Right forelimb (tissue), 1 donor: ENCODE data around the gene TGFBR3.

Experiments used
- DNase-seq: peaks from one replicate; pipeline ENCODE4 v3.0.0-alpha.2; 2018

Gene TGFBR3

DNA sequence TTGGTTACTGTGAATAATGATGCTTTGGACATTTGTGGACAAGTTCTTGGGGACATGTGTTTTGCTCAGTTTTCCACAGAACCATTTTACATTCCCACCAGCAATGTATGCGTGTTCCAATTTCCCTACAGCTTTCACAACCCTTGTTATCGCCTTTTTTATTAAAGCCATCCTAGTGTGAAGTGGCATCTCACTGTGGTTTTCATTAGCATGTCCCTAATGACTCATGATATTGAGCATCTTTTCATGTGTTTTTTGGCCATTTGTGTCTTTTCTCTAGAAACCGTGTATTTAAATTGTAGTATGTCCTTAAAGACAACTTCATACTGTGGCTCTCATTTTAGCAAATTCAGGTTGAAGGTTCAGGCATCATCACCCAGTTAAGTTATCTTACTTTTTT lies 132.1 kb downstream of the TGFBR3 start:
- no peak for DNase-seq

DNA sequence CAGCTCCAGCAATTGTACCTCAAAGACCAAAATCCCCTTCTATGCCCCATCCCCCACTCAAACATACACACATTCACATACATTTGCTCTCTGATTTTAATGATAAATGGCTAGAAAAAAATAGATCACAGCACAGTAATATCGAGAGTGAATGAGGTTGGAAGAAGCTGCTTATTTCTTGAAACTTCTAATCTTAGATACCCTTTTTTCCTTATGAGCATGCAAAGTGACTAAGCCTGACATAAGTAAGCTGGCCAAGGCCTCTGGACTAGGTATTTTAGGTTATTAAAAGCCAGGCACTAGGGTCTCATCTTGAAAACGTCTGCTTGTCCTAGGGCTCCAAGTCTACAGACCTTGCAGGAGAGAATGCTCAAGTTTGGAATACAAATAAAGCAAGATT lies 133.6 kb downstream of the TGFBR3 start:
- DNase-seq: no peak

DNA sequence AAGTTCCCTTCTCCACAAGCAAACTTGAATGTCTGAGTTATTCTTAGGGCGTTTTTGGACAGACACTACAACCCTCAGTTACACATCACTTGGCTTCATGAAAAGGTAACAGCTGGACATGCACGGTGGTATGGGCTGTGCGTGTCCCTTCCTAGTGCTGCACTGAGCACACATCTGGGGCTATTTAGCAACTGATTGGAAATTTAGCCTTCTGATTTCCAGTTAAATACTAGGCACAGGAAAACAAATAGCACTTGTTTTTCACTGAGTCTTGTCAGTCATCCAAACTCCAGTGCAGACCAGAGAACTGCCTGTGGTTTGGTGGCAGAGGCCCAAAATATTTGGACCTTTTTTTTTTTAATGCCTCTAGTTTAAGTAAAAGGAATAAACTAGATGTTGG lies 134.7 kb downstream of the TGFBR3 start:
- no peak for DNase-seq

DNA sequence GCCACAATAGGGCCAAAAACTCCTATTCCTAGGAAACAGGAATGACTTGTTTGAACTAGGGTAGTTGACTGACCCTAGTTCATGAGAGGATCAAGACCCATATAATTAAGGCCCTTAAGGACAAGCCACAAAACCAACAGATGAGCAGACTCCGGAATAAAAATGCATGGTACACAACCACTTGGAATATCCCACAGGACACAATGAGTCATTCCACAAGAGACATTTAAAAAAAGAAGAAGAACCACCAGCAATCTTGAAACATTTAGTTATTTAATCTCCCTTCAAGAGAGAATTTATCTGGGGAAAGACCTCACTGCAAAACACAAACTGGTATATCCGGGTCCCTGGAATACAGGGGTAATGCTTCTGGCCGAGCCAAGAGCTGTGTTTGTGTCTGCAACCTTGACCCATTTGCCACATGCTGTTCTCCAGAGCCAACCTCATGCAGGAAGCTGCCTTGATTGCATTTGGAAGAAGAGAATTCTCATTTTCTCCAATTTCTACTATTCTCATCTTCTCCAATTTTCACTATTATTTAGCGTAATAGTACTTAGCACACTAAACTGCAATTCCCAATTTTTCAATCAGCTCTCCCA lies 135.5 kb downstream of the TGFBR3 start:
- no peak for DNase-seq

DNA sequence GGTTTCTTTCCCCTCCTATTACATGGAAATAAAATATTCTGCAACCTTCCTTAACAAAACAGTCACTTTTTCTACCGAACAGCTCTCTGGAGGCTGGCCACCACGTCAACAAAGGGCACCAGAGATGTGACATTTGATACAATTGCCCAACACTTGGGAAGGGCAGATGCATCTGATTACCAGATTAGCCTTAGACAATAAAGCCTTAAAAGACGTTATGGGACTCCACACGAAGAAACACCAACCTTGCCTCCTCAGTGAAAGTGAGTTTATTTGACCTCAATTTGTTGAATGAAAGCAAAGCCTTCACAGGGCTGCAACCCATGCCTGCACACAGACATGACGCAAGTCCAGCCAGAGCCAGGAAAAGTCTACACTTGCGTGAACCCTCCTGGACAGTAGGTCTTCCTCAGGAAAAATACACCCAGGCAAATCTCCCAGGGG lies 136.1 kb downstream of the TGFBR3 start:
- no peak for DNase-seq

DNA sequence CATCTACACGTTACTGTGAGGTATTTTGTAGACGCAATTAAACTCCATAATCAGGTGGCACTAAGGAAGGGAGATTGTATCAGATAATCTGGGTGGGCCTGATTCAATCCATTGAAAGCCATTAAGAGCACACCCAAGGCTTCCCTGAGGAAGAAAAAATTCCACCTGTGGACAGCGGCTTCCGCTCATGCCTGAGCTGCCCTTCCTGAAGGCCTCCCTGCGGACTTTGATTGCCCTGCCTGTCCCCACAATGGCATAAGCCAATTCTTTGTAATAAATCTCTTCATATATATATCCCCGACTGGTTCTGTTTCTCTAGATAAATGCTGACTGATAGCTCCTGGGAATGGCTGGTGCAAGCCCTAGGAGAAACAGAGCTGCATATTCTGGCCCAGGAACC lies 138.3 kb downstream of the TGFBR3 start:
- DNase-seq: no peak

DNA sequence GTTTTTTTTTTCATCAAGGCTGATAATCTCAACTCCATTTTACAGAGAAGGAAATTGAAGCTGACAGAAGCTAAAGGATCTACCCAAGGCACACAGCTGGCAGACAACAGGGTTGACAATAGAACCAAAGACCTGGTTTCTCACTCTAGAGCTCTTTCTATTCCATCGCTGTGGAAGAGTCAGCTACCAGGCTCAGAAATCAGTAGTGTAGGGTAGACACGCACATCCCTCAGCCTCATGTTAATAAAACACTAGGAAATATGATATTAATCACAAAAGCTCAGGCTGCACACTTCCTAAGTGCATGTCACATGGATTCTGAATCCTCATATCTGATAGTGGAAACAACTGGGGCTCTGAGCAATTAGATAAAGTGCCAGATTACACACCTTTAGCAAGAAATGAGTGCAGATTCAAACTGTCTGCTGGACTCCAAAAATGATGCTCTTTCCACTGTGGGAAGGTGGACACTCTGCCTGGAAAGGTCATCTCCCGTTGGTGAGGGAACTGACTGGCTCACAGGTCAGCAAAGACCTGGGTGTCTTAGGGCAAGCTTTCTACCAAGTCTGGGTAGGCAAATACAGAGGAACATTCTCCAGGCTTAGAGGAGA lies 139.1 kb downstream of the TGFBR3 start:
- DNase-seq: no peak

DNA sequence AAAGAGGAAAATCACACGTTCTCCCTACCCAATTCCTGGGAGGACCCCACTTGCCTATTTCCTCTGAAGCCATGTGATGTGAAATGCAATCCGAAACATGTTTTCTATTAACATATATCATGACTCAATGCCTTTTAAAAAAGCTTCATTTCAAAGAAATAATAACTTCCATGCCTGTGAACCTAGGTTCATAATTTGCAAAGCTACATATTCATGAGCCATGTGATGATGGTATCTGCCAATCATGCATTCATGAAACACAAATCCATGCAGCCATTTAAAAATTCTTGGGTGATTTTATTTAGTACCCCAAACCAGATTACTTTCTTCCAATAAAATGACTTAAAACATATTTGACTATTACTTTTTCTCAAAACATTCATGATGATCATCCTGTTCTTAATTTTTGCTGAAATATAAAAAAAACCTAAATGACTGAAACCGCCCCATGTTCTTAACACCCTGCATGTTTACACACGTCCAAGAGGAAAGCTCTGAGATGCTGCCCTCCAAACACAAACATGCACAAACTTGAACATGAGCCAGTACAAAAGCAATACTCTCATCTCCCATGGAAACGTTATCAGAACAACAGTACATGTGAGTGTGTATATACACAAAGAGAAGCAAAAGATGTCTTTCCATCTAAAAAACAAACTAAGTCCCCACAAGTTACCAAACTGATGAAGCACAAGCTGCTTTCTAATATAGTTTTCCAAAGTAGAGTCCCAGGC lies 140.1 kb downstream of the TGFBR3 start:
- DNase-seq: no peak

DNA sequence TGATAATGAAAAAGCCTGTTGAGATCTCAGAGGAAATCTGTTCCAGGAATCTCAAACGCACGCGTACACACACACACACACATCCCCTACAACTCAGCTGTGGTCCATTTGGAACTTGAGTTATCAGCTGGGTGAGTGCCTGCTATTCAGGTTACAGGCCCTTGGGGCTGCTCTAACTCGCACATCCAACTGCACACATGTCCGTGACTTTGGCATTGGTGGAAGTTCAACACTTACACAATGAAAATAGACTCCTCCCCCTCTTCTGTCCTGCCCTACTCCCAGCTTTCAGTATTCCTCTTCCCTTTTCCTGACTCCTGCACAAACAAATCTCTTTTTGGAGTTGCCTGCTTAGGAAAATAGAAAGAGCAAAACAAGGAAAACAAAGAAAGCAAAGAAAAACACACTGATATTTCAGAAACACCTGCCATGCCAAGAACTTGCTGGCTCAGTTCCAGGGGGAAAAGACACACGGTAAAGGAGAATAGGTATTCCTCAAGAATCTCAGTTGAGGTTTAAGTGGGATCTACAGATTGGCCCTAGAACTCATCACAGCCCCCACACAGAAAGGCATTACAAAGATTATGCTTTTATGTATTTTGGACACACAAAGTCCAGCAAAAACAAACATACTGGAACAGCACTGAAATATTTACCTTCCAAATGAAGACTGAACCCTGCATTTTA lies 140.9 kb downstream of the TGFBR3 start:
- DNase-seq: peak; percentile 65

DNA sequence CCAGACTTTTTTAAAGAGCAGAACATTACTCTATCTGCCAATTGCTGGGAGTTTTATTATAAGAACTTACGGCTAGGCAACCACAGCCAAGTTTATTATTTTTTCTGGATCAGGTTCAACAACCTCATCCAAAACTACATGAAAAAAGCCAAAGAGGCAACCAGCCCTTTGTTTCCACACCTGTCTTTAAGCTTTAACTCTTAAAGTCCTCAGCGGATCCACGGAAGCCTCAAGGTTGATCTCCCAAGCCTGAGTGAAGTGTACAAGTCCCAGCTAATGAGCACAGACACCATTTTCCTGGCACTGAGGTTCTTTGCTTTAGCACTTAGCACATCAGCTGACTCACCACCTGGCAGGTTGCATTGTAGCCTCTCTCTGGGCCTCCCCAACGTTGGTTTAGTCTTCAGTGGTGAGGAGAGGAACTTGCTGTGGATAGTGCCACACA lies 143.1 kb downstream of the TGFBR3 start:
- DNase-seq: peak; percentile 61

DNA sequence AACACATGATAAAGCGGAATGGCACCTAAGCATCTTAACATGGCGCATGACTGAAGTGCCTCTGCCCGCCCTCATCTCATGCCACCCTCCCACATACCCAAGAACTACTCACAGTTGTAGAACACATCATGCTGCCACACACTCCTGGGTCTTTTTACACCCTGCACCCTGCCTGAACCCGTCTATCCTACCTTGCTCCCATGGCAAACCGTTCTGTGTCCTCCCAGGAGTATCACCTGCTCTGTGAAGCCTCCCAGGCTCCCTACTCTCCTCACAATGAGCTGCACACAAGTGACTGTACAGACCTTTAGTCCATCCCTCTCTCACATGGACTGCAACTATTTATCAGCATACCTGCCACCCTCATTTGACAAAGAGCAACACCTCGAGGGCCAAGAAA lies 144.0 kb downstream of the TGFBR3 start:
- no peak for DNase-seq

DNA sequence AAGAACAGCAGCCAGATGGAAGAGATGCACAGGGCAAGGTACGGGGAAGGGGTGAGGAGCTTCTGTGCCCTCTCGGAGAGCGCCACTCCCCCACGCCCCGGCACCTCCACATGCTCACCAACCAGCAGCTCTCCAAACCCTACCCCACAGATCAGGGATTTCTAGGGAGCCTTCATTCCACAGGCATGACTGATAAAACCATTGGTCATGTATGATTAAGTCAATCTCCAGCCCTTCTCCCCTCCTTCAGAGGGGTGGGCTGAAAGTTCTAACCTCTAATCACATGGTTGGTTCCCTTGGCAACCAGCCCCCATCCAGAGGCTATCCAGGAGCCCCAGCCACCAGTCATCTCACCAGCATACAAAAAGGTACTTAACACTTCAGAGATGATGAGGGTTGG lies 144.7 kb downstream of the TGFBR3 start:
- DNase-seq: no peak

DNA sequence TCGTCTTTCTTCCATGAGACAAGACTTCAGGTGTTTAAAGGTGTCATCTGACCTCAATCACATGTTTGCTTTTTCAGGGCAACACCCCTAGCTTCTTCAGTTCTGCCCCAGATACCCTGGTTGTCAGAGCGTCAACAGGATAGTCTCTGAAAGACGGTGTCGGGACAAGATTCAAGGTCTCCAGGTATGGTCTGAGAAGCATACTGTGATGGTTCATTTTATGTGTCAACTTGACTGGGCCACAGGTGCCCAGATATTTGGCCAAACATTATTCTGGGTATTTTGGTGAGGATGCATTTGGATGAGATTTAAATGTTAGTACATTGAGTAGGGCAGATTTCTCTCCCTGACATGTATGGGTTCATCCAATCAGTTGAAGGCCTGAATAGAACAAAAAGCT lies 148.3 kb downstream of the TGFBR3 start:
- DNase-seq: no peak

DNA sequence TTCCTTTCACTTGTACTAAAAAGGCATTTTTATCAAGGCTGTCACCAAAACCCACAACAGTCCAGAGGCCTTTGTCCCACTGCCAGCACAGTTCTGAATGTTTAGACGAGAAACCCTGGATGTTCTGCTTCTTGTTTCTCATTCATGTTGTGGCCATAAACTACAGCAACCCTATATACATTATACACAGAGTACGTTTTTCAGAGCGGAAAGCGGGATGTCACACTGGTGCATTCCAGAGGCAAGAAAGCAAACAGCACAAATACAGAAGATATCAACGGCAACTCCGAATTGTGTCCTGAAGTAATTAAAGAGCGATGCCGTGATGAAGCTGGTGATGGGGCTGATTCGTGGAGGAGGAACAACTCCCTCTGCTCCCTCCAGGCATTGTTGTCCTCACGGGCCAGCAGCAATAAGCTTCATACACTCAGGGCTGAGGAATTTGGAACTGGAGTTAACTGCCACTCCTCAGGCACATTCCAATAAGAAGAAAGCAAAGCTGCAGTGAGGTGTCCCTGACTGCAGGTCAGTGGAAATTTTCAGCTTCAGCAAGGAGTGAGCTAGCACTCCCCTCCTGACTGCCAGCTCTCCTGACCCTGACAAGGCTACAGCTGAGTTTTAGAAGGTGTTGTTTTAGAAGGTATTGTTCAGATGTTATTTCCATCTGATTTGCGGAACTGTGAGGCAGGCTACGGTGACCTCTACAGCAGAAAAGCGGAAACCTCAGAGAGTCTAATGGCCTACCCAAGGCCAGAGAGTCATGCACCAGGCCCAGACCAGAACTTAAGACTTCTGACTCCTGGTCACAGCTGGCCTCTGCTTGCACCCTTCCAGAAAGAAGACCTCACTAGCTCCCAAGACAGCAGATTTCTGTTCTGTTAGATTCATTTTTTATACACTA lies 149.0 kb downstream of the TGFBR3 start:
- DNase-seq: no peak

DNA sequence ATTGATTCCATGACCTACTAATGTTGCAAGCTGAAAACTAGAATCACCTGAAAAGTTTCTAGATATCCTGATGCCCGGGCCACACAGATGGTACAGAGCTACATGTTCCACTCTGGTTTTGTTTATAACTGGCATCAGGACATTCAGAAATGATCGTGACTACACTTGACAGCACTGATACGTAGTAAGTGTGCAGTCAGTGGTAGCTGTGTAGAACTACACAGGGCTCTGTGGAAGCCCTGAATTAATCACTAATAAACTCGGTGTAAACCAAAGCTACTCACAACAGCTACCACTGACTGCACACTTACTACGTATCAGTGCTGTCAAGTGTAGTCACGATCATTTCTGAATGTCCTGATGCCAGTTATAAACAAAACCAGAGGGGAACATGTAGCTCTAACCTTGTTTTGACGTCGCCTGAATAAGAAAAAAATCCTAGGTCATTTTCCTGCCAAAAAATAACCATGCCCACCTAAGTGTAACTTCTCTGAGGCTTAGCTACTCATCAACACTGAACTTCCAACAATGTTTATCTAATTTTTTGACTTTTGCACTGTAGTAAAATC lies 149.7 kb downstream of the TGFBR3 start:
- no peak for DNase-seq

DNA sequence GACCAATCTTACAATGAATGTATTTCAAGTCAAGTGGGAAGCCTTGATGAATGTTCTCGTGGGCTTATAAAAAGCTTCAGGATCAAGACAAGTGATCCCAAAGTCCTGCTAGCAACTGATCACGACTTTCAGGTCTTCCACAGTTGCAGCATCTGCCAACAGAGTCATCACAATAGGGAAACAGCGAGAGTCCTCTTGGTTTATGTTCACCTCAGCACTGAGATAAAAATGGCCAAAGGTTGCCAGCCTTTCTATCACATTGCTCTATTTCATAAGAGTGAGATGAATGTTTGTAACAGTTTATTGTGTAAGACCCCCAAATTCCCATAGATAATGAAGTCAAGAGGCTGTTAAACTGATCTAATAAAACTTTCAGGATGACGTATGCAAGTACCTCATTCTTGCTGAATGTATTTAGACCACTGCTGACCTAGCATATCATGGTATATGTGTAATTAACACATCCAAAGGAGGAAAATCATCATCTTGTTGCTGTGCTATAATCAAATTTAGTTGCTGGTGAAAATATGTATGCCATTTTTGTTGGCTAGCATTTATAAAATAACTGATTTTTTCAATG lies 150.6 kb downstream of the TGFBR3 start:
- no peak for DNase-seq

DNA sequence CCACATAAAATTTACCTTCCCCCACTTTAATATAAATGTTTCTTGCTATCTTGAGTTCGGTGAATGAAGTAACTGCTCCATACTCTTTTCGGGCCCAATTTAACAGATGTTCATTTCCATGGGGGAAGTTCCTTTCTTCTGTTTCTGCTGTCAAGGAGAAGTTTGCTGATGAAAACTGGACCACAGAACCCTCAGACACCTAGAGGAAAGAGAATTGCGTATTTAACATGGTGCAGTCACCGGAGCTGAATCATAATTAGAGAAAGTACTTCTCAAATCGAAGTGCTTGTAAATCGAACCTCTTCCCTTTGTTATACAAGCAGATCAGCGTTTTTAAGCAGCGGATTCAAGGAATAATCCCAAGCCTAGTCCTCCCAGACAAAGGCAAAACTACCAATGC lies 151.2 kb downstream of the TGFBR3 start:
- no peak for DNase-seq

DNA sequence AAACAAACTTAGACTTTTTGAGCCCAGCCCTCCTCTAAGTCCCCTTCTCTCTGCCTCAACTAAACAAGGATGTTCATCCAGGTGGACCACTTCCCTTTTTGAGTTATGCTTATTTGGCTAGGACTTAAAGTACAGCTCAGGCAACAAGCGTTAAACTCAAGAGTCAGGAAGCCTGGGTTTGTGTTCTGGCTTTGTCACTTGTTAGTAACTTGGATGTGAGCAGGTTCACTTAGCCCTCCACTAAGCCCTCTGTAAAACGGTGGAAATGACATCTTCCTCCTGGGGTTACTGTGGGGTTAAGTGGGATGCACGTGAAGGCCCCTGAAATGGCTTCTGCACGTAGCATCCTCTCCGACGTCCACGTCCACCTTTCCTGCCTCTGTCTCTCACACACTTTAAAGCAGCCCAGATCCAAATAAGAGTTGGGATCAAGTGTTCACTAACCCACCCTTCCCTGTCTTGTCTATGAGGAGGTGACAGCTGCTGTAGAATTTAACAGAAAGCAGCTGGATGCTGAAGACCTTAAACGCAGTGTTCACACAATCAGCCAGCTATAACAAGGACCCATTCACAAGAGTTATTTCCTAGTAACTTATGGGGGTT lies 152.7 kb downstream of the TGFBR3 start:
- no peak for DNase-seq

DNA sequence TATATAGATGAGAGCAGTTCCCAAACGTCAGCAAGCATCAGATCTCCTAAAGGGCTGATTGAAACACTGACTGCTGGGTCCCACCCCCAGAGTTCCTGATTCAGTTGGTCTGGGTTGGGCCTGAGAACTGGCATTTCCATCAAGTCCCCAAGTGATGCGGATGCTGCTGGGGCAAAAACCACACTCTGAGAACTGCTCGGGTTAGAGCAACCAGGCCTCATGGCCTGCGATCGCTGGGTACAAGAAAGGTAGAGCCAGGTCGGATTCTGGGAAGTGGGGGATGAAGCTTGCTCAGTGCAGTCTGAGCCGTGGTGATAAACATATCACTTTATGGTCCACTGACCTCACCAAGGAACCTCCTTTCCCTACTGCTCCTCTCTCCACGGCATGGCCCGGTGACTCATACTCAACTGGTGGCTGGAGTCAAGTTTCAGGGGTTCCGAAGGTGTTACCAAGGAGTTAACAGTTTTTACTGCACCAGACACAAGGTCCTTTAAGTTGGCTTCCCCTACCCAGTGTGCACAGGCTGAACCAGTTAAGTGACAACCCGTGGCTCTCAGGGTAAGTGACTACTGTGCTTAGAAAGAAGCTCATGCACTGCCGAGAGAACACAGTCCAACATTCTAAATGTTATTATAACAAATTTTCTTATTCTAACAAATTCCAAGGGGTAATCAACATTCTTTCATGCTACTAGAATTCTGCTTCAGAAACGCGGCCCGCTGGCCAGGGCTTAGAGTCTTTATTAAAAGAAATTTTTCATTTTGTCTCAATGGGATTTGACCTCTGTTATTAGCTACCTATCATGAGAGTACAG lies 153.5 kb downstream of the TGFBR3 start:
- DNase-seq: no peak

DNA sequence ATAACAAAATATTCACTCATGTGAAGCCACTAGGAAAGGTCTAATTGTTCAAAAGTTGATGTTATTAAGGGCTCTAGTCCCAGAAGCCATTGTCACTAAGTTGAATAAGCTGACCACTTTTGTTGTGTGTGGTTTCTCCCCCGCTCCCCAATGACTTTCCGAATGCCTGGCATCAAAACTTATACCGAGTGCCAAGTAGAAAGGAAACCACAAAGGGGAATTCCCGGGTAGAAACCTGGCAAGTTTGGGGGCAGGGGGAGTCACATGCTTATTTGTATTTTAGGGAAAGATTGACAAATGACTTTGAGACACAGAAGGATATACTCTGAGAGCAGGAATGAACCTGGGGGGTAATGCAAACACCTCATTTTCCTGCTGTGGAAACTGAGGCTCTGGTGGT lies 154.1 kb downstream of the TGFBR3 start:
- DNase-seq: no peak
